HFFc6 (cell line): ENCODE measurements around the gene ANKIB1. TPM values are rescaled to one million over a fixed set of nuclear protein-coding genes. Genes with fewer than 3 reads are reported as not detected.
"Not testable (repeated sequence)": the region's sequence is repeated elsewhere in the genome, so short reads cannot be mapped to it uniquely, and the experiment has no call there.

Source experiments
- DNase-seq: peaks from one replicate; pipeline ENCODE4 v3.0.0-alpha.2; 2018
- H3K27ac Mint-ChIP-seq: 2 replicates; pipeline ENCODE4 v1.8.0; 2020; ENCODE audit warnings: mild to moderate bottlenecking, mixed read lengths
- H3K27me3 Mint-ChIP-seq: 2 replicates; pipeline ENCODE4 v1.8.0; 2021; ENCODE audit warnings: mild to moderate bottlenecking, moderate library complexity, mixed read lengths; ENCODE audit not compliant: insufficient read depth
- H3K36me3 Mint-ChIP-seq: 2 replicates; pipeline ENCODE4 v1.8.0; 2021; ENCODE audit warnings: low read depth, mixed read lengths
- H3K4me1 Mint-ChIP-seq: 2 replicates; pipeline ENCODE4 v1.8.0; 2020; ENCODE audit warnings: low read depth, mixed read lengths
- H3K4me3 Mint-ChIP-seq: 2 replicates; pipeline ENCODE4 v1.8.0; 2020; ENCODE audit warnings: mild to moderate bottlenecking, moderate library complexity, mixed read lengths
- H3K9me3 Mint-ChIP-seq: 2 replicates; pipeline ENCODE4 v1.8.0; 2020; ENCODE audit warnings: mild to moderate bottlenecking, mixed read lengths
- CTCF ChIP-seq: fragments of 200-600 bp; sonication (generic); IDR thresholded peaks from 2 replicates; pipeline ENCODE4 v1.5.0; 2021; ENCODE audit warnings: antibody characterized with exemption, mild to moderate bottlenecking
- total RNA-seq, 6 experiments: library from RNA; stranded (reverse); fragmentation: NEBNext Ultra II Directional; extraction: Animal tissue kit (Norgen Biotek cat#: 25700); gene quantifications; 2 replicates in 1 of 6; 3 replicates in 5 of 6; pipeline ENCODE4 v1.2.3, GENCODE V29; 2021

Gene ANKIB1
- total RNA-seq, 6 experiments from 2014 or later = 52.7 to 68.4 (median 63.8) TPM

- Mint-ChIP-seq H3K36me3 (peaks cover 10% of the 10 kb centered on the region; the same call in 1 of the 2 replicates), H3K9me3 (no peaks in the 10 kb centered on the region)
These were observed 154.2 kb downstream of the ANKIB1 start for GRCh38 chr7:92400013-92400412.

GRCh38 chr7:92402920-92403759 is 157.4 kb downstream of the ANKIB1 start:
- no peak for TF ChIP-seq CTCF
- Mint-ChIP-seq H3K27ac (peak overlapping the region; percentile 52), H3K9me3 (no peaks in the 10 kb centered on the region), H3K27me3 (no peaks in the 10 kb centered on the region; the same call in 1 of the 2 replicates), H3K36me3 (peaks cover 10% of the 10 kb centered on the region; the same call in 1 of the 2 replicates), H3K4me1 (peaks cover 15% of the 10 kb centered on the region), H3K4me3 (no peak overlapping the region)
- peak; percentile 65 for DNase-seq

More at GRCh38 chr7:92400013-92400412, 154.2 kb downstream of the ANKIB1 start:
- no peak for DNase-seq
- TF ChIP-seq CTCF = no peak
- Mint-ChIP-seq H3K4me3 (no peak overlapping the region), H3K4me1 (peaks cover 15% of the 10 kb centered on the region), H3K27me3 (no peaks in the 10 kb centered on the region), H3K27ac (no peak overlapping the region)

GRCh38 chr7:92403760-92404074 is 157.9 kb downstream of the ANKIB1 start:
- DNase-seq = no peak
- H3K4me1 Mint-ChIP-seq = peaks cover 15% of the 10 kb centered on the region
- H3K9me3 Mint-ChIP-seq = no peaks in the 10 kb centered on the region
- H3K27me3 Mint-ChIP-seq = no peaks in the 10 kb centered on the region; the same call in 1 of the 2 replicates
- peaks cover 4% of the 10 kb centered on the region; the same call in 1 of the 2 replicates for H3K36me3 Mint-ChIP-seq
- H3K4me3 Mint-ChIP-seq = no peak overlapping the region
- no peak overlapping the region for H3K27ac Mint-ChIP-seq
- TF ChIP-seq CTCF = no peak

GRCh38 chr7:92404170-92404614 is 158.4 kb downstream of the ANKIB1 start:
- Mint-ChIP-seq H3K4me3 (no peak overlapping the region), H3K4me1 (peaks cover 15% of the 10 kb centered on the region), H3K27me3 (no peaks in the 10 kb centered on the region; the same call in 1 of the 2 replicates), H3K36me3 (peaks cover 3% of the 10 kb centered on the region; the same call in 1 of the 2 replicates), H3K9me3 (no peaks in the 10 kb centered on the region), H3K27ac (0 out of 2 replicates have a peak overlapping the region, but pooled peaks have one; percentile 1)
- peak; percentile 33; the same call in 1 of the 2 replicates for TF ChIP-seq CTCF
- no peak for DNase-seq

GRCh38 chr7:92409357-92409756 is 163.6 kb downstream of the ANKIB1 start:
- Mint-ChIP-seq H3K27ac (no peak overlapping the region), H3K36me3 (no peaks in the 10 kb centered on the region), H3K4me3 (no peak overlapping the region), H3K9me3 (no peaks in the 10 kb centered on the region), H3K27me3 (peaks cover 4% of the 10 kb centered on the region), H3K4me1 (no peaks in the 10 kb centered on the region)
- no peak for TF ChIP-seq CTCF
- DNase-seq = no peak

GRCh38 chr7:92410162-92410561 is 164.4 kb downstream of the ANKIB1 start:
- not testable (repeated sequence) for H3K27ac Mint-ChIP-seq, H3K36me3 Mint-ChIP-seq, H3K4me3 Mint-ChIP-seq, H3K4me1 Mint-ChIP-seq, H3K27me3 Mint-ChIP-seq, H3K9me3 Mint-ChIP-seq, DNase-seq
